GM13977 (cell line): ENCODE measurements around the gene ITGB2.

Experiments used
- DNase-seq: peaks from one replicate; pipeline ENCODE4 v3.0.0; 2012; ENCODE audit warnings: low spot score
- in situ Hi-C: fragments of 300-500 bp; cut with MboI; formaldehyde crosslinking; loops from one replicate; pipeline ENCODE4 v1.12.0; 2022; ENCODE audit warnings: low sequenced_read_pairs, low pct_unique_long_range_greater_than_20kb, mixed read lengths, inconsistent platforms; ENCODE audit not compliant: unreplicated experiment
- TF ChIP-seq, protein P1 (sequence below): IDR thresholded peaks from 2 replicates; pipeline ENCODE4 v1.5.1; 2012; ENCODE audit warnings: mild to moderate bottlenecking, control low read depth; ENCODE audit not compliant: insufficient read depth; ENCODE audit errors: extremely low read depth, missing control alignments

The ITGB2 gene

GRCh38 chr21:44933199-44933917 is 12.7 kb upstream of the ITGB2 start:
- in situ Hi-C loops: loop anchor here (25.0 kb wide), 1 partner anchor 421 kb away; no protein-coding TSS in a partner anchor
- TF ChIP-seq, protein P1, sequence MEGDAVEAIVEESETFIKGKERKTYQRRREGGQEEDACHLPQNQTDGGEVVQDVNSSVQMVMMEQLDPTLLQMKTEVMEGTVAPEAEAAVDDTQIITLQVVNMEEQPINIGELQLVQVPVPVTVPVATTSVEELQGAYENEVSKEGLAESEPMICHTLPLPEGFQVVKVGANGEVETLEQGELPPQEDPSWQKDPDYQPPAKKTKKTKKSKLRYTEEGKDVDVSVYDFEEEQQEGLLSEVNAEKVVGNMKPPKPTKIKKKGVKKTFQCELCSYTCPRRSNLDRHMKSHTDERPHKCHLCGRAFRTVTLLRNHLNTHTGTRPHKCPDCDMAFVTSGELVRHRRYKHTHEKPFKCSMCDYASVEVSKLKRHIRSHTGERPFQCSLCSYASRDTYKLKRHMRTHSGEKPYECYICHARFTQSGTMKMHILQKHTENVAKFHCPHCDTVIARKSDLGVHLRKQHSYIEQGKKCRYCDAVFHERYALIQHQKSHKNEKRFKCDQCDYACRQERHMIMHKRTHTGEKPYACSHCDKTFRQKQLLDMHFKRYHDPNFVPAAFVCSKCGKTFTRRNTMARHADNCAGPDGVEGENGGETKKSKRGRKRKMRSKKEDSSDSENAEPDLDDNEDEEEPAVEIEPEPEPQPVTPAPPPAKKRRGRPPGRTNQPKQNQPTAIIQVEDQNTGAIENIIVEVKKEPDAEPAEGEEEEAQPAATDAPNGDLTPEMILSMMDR: no peak
- no peak for DNase-seq

- TF ChIP-seq, protein P1: peak; percentile 85
- peak; percentile 88 for DNase-seq
- in situ Hi-C loops: loop anchor here (25.0 kb wide), 1 partner anchor 420 kb away; no protein-coding TSS in a partner anchor
These were observed 11.9 kb upstream of the ITGB2 start for GRCh38 chr21:44932408-44933181.

DNA sequence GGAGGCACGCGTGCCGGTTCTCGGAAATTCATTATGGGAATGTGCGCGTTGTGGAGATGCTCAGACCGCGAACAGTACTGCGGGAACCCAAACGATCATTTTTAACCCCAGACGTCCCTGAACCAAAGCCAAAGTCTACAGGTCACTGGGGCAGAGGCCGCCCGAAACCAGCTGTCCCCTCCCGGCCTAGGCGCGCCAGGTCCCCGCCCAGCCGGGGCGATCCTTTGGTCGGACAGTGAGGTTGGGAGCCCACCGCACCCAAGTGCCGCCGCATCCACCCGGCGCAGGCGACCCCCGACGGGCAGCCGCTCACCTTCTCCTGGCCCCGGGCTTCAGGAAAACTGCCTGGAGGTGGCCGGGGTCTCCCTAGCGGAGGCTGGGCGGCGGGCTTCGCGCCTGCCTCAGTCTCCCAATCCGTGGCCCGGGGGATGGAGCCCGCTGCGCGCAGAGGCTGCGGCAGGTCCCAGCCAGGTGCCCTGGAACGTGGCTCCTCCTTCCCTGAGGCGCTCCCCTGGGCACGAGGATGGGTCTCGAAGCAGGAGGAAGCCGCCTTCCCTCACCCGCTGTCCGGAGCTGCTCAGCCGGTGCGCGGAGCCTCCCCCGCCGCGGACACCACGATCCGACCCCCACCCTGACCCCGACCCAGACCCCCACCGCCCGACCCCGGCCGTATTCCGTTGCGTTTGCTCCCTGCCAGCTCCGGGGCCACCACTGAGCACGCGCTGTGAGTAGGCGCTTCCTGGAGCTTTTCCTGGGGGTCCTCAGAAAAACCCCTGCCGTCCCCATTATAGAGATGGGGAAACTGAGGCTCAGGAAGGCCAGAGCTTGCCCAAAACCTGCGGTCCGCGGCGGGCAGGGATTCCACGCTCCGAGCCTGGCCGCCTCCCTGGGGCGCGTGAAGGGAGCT is 11.1 kb upstream of the ITGB2 start:
- TF ChIP-seq, protein P1: no peak
- DNase-seq: peak; percentile 66
- in situ Hi-C loops: loop anchor here (25.0 kb wide), 1 partner anchor 419 kb away; no protein-coding TSS in a partner anchor

DNA sequence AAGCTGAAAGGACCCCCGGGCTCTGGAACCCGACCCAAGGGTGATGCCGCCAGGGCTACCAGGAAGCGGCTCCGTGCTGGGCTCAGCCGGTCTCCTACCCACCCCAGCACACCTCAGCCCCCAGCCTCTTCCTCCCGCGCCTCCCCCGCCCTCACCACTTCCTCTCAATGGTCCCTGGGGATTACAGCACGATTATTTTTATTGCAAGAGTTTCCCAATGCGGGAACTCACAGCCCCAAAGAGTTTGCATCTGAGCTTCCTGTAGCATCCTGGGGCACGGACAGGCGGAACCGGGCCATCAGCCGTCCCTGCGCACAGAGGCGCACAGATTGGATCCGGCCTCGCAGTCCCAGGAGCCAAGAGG is 10.4 kb upstream of the ITGB2 start:
- DNase-seq: peak; percentile 81
- TF ChIP-seq, protein P1: no peak
- in situ Hi-C loops: loop anchor here (25.0 kb wide), 1 partner anchor 419 kb away; no protein-coding TSS in a partner anchor

DNA sequence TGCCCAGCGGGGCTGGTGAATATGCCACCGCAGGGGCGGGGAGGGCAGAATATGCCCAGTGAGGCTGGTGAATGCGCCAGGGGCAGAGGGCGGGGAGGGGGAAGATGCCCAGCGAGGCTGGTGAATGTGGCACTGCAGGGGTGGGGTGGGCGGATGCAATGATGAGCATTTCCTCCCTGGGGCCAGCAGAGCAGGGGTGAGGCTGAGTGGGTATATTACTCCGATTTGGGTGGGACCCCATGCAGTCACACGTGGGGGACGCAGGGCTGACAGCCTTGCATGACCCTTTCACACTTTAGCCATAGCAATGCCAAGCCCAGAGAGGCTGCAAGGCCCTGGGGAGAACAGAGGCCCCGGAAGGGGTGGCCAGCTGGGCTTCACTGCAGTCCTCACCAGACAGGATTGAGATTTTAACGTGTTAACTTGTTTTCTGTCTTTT is 9.9 kb upstream of the ITGB2 start:
- in situ Hi-C loops: loop anchor here (25.0 kb wide), 1 partner anchor 418 kb away; no protein-coding TSS in a partner anchor
- peak; percentile 58 for DNase-seq

More for the DNA sequence above, 9.9 kb upstream of the ITGB2 start:
- TF ChIP-seq, protein P1: no peak
